ENCODE measurements around the gene POU6F2.

DNA sequence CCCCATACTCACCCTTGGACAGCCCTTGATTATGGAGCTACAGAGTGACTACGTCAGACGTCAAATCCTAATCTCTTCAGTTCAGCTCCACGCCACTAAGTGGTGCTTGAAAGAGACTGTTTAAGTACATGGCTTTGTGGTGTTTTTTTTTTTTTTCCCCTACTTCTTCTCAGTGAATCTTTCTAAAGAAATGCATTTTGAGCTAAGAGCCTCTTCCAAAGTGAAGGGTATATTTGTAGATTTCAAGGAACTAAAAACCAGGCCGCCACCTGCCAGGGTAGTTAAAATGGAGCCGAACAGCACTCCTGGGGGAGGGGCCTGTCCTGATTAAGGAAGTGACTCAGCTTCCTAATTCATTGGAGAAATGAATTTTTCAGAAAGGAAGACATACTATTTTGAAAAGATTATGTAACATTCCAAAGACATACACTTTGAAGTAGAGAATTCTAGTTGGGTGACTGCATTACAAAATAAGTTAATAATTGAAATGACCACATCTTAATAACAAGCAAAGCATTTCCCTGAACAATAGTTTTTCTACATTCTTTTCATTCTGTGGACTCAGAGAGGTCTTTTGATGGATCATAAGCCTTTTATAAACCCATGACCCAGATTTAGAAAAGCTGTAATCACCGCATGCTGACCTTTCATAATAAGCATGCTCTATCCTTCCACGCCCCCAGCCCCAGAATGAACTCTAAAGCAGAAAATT is 48.1 kb upstream of the POU6F2 start:
- TF ChIP-seq, protein P1, sequence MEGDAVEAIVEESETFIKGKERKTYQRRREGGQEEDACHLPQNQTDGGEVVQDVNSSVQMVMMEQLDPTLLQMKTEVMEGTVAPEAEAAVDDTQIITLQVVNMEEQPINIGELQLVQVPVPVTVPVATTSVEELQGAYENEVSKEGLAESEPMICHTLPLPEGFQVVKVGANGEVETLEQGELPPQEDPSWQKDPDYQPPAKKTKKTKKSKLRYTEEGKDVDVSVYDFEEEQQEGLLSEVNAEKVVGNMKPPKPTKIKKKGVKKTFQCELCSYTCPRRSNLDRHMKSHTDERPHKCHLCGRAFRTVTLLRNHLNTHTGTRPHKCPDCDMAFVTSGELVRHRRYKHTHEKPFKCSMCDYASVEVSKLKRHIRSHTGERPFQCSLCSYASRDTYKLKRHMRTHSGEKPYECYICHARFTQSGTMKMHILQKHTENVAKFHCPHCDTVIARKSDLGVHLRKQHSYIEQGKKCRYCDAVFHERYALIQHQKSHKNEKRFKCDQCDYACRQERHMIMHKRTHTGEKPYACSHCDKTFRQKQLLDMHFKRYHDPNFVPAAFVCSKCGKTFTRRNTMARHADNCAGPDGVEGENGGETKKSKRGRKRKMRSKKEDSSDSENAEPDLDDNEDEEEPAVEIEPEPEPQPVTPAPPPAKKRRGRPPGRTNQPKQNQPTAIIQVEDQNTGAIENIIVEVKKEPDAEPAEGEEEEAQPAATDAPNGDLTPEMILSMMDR (IDR thresholded peaks at IDR 0.05): no peak
- TF ChIP-seq POLR2A (IDR thresholded peaks at IDR 0.05): no peak

Measured in right lobe of liver (tissue), 4 donors.